GM12878 (cell line): ENCODE results near the gene PRR5L.

Source experiments
- CEBPB ChIP-seq, 2 experiments: fragments of 150-350 bp in 1 of 2; IDR thresholded peaks; 2 replicates each; pipeline ENCODE4 v1.6.1; 2012 to 2014; ENCODE audit warnings: low read depth in 2 of 2, low read length in 2 of 2, borderline replicate concordance in 1 of 2, inconsistent platforms in 1 of 2
- EP300 ChIP-seq, 2 experiments: fragments of 150-350 bp in 1 of 2; IDR thresholded peaks; 2 replicates each; pipeline ENCODE4 v1.6.1; 2011 to 2012; ENCODE audit warnings: low read depth in 2 of 2, low read length in 2 of 2, borderline replicate concordance in 1 of 2, improper control_type of control experiment in 1 of 2, inconsistent platforms in 1 of 2; ENCODE audit not compliant: control insufficient read depth in 1 of 2
- MAX ChIP-seq: IDR thresholded peaks from 2 replicates; pipeline ENCODE4 v1.6.1; 2012; ENCODE audit warnings: low read depth, low read length, improper control_type of control experiment
- POLR2AphosphoS2 ChIP-seq: IDR thresholded peaks from 2 replicates; pipeline ENCODE4 v1.6.1; 2011; ENCODE audit warnings: low read depth, mild to moderate bottlenecking, low read length, improper control_type of control experiment, moderate library complexity
- PRDM15 ChIP-seq: fragments of 450-650 bp; formaldehyde crosslinking; IDR thresholded peaks from 2 replicates; pipeline ENCODE4 v1.4.0; 2020; ENCODE audit warnings: mild to moderate bottlenecking, moderate library complexity
- TCF12 ChIP-seq: IDR thresholded peaks from 2 replicates; pipeline ENCODE4 v1.6.1; 2011; ENCODE audit warnings: low read depth, mild to moderate bottlenecking, low read length

- no peak for TF ChIP-seq POLR2AphosphoS2
- no peak for TF ChIP-seq CEBPB (IDR thresholded peaks at IDR 0.05; ENCODE audit: borderline replicate concordance in 1 of 2, low read depth in 2 of 2, low read length in 2 of 2)
- TF ChIP-seq TCF12: no peak
- TF ChIP-seq EP300 (IDR thresholded peaks at IDR 0.05; ENCODE audit: borderline replicate concordance in 1 of 2, control insufficient read depth in 1 of 2, low read depth in 2 of 2, low read length in 2 of 2): no peak
- TF ChIP-seq MAX: no peak
- no peak for TF ChIP-seq PRDM15
These were observed 34.3 kb downstream of the PRR5L start for GRCh38 chr11:36330411-36330810.
